SK-N-SH (cell line): ENCODE results near the gene CASP5.

Experiments
- CHD2 ChIP-seq: fragments of 150-350 bp; IDR thresholded peaks from 2 replicates; pipeline ENCODE4 v1.6.1; 2018; ENCODE audit warnings: low read length; ENCODE audit not compliant: partially characterized antibody
- CTCF ChIP-seq: fragments of 200-600 bp; sonication (generic); IDR thresholded peaks from 2 replicates; pipeline ENCODE4 v1.6.1; 2017; ENCODE audit warnings: antibody characterized with exemption, mild to moderate bottlenecking, moderate library complexity
- MAX ChIP-seq: IDR thresholded peaks from 2 replicates; pipeline ENCODE4 v1.4.0; 2012; ENCODE audit warnings: low read depth
- MXI1 ChIP-seq: IDR thresholded peaks from 2 replicates; pipeline ENCODE4 v1.6.1; 2012; ENCODE audit warnings: mild to moderate bottlenecking, low read depth, low read length, improper control_type of control experiment
- RAD21 ChIP-seq: IDR thresholded peaks from 2 replicates; pipeline ENCODE4 v1.6.1; 2012; ENCODE audit warnings: mild to moderate bottlenecking, low read length
- REST ChIP-seq: IDR thresholded peaks from 2 replicates; pipeline ENCODE4 v1.6.1; 2012; ENCODE audit warnings: mild to moderate bottlenecking, low read depth, low read length, moderate library complexity
- SIN3A ChIP-seq: IDR thresholded peaks from 2 replicates; pipeline ENCODE4 v1.6.1; 2012; ENCODE audit warnings: low read depth, mild to moderate bottlenecking, low read length, moderate library complexity, borderline replicate concordance
- SMC3 ChIP-seq: IDR thresholded peaks from 2 replicates; pipeline ENCODE4 v1.6.1; 2012; ENCODE audit warnings: low read depth, low read length, improper control_type of control experiment
- TAF1 ChIP-seq: IDR thresholded peaks from 2 replicates; pipeline ENCODE4 v1.6.1; 2012; ENCODE audit warnings: low read depth, mild to moderate bottlenecking, low read length, moderate library complexity, borderline replicate concordance
- YY1 ChIP-seq: IDR thresholded peaks from 2 replicates; pipeline ENCODE4 v1.4.0; 2012; ENCODE audit warnings: low read depth, mild to moderate bottlenecking

- no peak for TF ChIP-seq MXI1
- TF ChIP-seq SMC3 = no peak
- no peak for TF ChIP-seq MAX
- no peak for TF ChIP-seq CHD2
- no peak for TF ChIP-seq SIN3A
- no peak for TF ChIP-seq CTCF
- no peak for TF ChIP-seq YY1
- no peak for TF ChIP-seq RAD21
- no peak for TF ChIP-seq TAF1
- TF ChIP-seq REST = no peak
Measured at GRCh38 chr11:105007463-105007862, 15.5 kb downstream of the CASP5 start.
